ENCODE data around the gene GINS2. TPM values are rescaled to one million over a fixed set of nuclear protein-coding genes. Genes with fewer than 3 reads are reported as not detected.

The GINS2 gene
- total RNA-seq, 2 donors from 2014 or later: 0.86 to 1.5 TPM

GRCh38 chr16:85678821-85679220 lies 9.9 kb downstream of the GINS2 start:
- no peak for ATAC-seq
- Mint-ChIP-seq H3K27me3 (no peaks in the 10 kb centered on the region), H3K4me1 (peaks cover 21% of the 10 kb centered on the region), H3K4me3 (no peak overlapping the region), H3K36me3 (ENCODE audit: low read depth) (peaks cover 12% of the 10 kb centered on the region), H3K27ac (no peak overlapping the region)
- H3K9me3 ChIP-seq (ENCODE audit: control insufficient read depth, low read length, poor library complexity, severe bottlenecking): no peaks in the 10 kb centered on the region
- no peak for DNase-seq

GRCh38 chr16:85678016-85678415 lies 10.7 kb downstream of the GINS2 start:
- H3K4me3 Mint-ChIP-seq: no peak overlapping the region
- no peak overlapping the region for H3K27ac Mint-ChIP-seq
- no peaks in the 10 kb centered on the region for H3K27me3 Mint-ChIP-seq
- H3K9me3 ChIP-seq (ENCODE audit: control insufficient read depth, low read length, poor library complexity, severe bottlenecking): no peaks in the 10 kb centered on the region
- H3K36me3 Mint-ChIP-seq (ENCODE audit: low read depth): peaks cover 5% of the 10 kb centered on the region
- DNase-seq: no peak
- ATAC-seq: no peak
- H3K4me1 Mint-ChIP-seq: peaks cover 15% of the 10 kb centered on the region

GRCh38 chr16:85677383-85677967 lies 11.3 kb downstream of the GINS2 start:
- Mint-ChIP-seq H3K27ac (no peak overlapping the region), H3K36me3 (ENCODE audit: low read depth) (peaks cover 5% of the 10 kb centered on the region), H3K4me3 (no peak overlapping the region), H3K27me3 (no peaks in the 10 kb centered on the region), H3K4me1 (peaks cover 15% of the 10 kb centered on the region)
- H3K9me3 ChIP-seq (ENCODE audit: control insufficient read depth, low read length, poor library complexity, severe bottlenecking): no peaks in the 10 kb centered on the region
- no peak for ATAC-seq
- no peak for DNase-seq

- no peaks in the 10 kb centered on the region for H3K27me3 Mint-ChIP-seq
- H3K27ac Mint-ChIP-seq: no peak overlapping the region
- peaks cover 15% of the 10 kb centered on the region for H3K4me1 Mint-ChIP-seq
- no peaks in the 10 kb centered on the region for H3K9me3 ChIP-seq (ENCODE audit: control insufficient read depth, low read length, poor library complexity, severe bottlenecking)
- no peak overlapping the region for H3K4me3 Mint-ChIP-seq
- ATAC-seq: no peak
- no peak for DNase-seq
- H3K36me3 Mint-ChIP-seq (ENCODE audit: low read depth): peaks cover 5% of the 10 kb centered on the region
Measured at GRCh38 chr16:85676466-85676865, 12.3 kb downstream of the GINS2 start.

GRCh38 chr16:85675251-85675874 lies 13.4 kb downstream of the GINS2 start:
- H3K9me3 ChIP-seq (ENCODE audit: control insufficient read depth, low read length, poor library complexity, severe bottlenecking): no peaks in the 10 kb centered on the region
- H3K36me3 Mint-ChIP-seq (ENCODE audit: low read depth): peaks cover under 1% of the 10 kb centered on the region
- peak overlapping the region; percentile 69 for H3K27ac Mint-ChIP-seq
- ATAC-seq (no peak), DNase-seq (no peak)
- peaks cover 9% of the 10 kb centered on the region for H3K4me1 Mint-ChIP-seq
- H3K4me3 Mint-ChIP-seq: no peak overlapping the region
- H3K27me3 Mint-ChIP-seq: no peaks in the 10 kb centered on the region

- H3K27ac Mint-ChIP-seq: peak overlapping the region; percentile 69
- H3K4me3 Mint-ChIP-seq: no peak overlapping the region
- peaks cover 6% of the 10 kb centered on the region for H3K4me1 Mint-ChIP-seq
- peaks cover 1% of the 10 kb centered on the region for H3K36me3 Mint-ChIP-seq (ENCODE audit: low read depth)
- H3K9me3 ChIP-seq (ENCODE audit: control insufficient read depth, low read length, poor library complexity, severe bottlenecking): no peaks in the 10 kb centered on the region
- ATAC-seq (no peak), DNase-seq (no peak)
- no peaks in the 10 kb centered on the region for H3K27me3 Mint-ChIP-seq
Measured at GRCh38 chr16:85674828-85675227, 13.9 kb downstream of the GINS2 start.

- no peak overlapping the region for H3K4me3 Mint-ChIP-seq
- H3K36me3 Mint-ChIP-seq (ENCODE audit: low read depth): peaks cover 5% of the 10 kb centered on the region
- no peaks in the 10 kb centered on the region for H3K9me3 ChIP-seq (ENCODE audit: control insufficient read depth, low read length, poor library complexity, severe bottlenecking)
- peaks cover 3% of the 10 kb centered on the region for H3K4me1 Mint-ChIP-seq
- no peaks in the 10 kb centered on the region for H3K27me3 Mint-ChIP-seq
- peak overlapping the region; percentile 69 for H3K27ac Mint-ChIP-seq
- ATAC-seq: no peak
- no peak for DNase-seq
Measured at GRCh38 chr16:85674418-85674755, 14.4 kb downstream of the GINS2 start.

- H3K9me3 ChIP-seq (ENCODE audit: control insufficient read depth, low read length, poor library complexity, severe bottlenecking): no peaks in the 10 kb centered on the region
- ATAC-seq: no peak
- no peak overlapping the region for H3K4me3 Mint-ChIP-seq
- peaks cover 5% of the 10 kb centered on the region for H3K36me3 Mint-ChIP-seq (ENCODE audit: low read depth)
- no peak overlapping the region for H3K27ac Mint-ChIP-seq
- H3K4me1 Mint-ChIP-seq: peaks cover 3% of the 10 kb centered on the region
- no peaks in the 10 kb centered on the region for H3K27me3 Mint-ChIP-seq
- no peak for DNase-seq
Measured at GRCh38 chr16:85673529-85674417, 15.0 kb downstream of the GINS2 start.

GRCh38 chr16:85670840-85671239 lies 17.9 kb downstream of the GINS2 start:
- peaks cover 5% of the 10 kb centered on the region for H3K36me3 Mint-ChIP-seq (ENCODE audit: low read depth)
- no peak overlapping the region for H3K27ac Mint-ChIP-seq
- H3K4me3 Mint-ChIP-seq: no peak overlapping the region
- ATAC-seq (no peak), DNase-seq (no peak)
- no peaks in the 10 kb centered on the region for H3K27me3 Mint-ChIP-seq
- H3K4me1 Mint-ChIP-seq: peaks cover 3% of the 10 kb centered on the region
- no peaks in the 10 kb centered on the region for H3K9me3 ChIP-seq (ENCODE audit: control insufficient read depth, low read length, poor library complexity, severe bottlenecking)

GRCh38 chr16:85668676-85669424 lies 19.9 kb downstream of the GINS2 start:
- Mint-ChIP-seq H3K27ac (no peak overlapping the region), H3K4me3 (no peak overlapping the region), H3K4me1 (no peaks in the 10 kb centered on the region), H3K27me3 (no peaks in the 10 kb centered on the region), H3K36me3 (ENCODE audit: low read depth) (peaks cover 5% of the 10 kb centered on the region)
- no peak for ATAC-seq
- no peak for DNase-seq
- no peaks in the 10 kb centered on the region for H3K9me3 ChIP-seq (ENCODE audit: control insufficient read depth, low read length, poor library complexity, severe bottlenecking)

GRCh38 chr16:85667841-85668413 lies 20.8 kb downstream of the GINS2 start:
- no peak overlapping the region for H3K4me3 Mint-ChIP-seq
- ATAC-seq (no peak), DNase-seq (no peak)
- H3K9me3 ChIP-seq (ENCODE audit: control insufficient read depth, low read length, poor library complexity, severe bottlenecking): no peaks in the 10 kb centered on the region
- H3K27ac Mint-ChIP-seq: no peak overlapping the region
- no peaks in the 10 kb centered on the region for H3K27me3 Mint-ChIP-seq
- H3K36me3 Mint-ChIP-seq (ENCODE audit: low read depth): peaks cover 5% of the 10 kb centered on the region
- H3K4me1 Mint-ChIP-seq: no peaks in the 10 kb centered on the region

- H3K27me3 Mint-ChIP-seq: no peaks in the 10 kb centered on the region
- no peak overlapping the region for H3K4me3 Mint-ChIP-seq
- no peaks in the 10 kb centered on the region for H3K4me1 Mint-ChIP-seq
- no peak overlapping the region for H3K27ac Mint-ChIP-seq
- H3K9me3 ChIP-seq (ENCODE audit: control insufficient read depth, low read length, poor library complexity, severe bottlenecking): no peaks in the 10 kb centered on the region
- ATAC-seq (no peak), DNase-seq (no peak)
- H3K36me3 Mint-ChIP-seq (ENCODE audit: low read depth): peaks cover 5% of the 10 kb centered on the region
Measured at GRCh38 chr16:85667261-85667660, 21.5 kb downstream of the GINS2 start.

GRCh38 chr16:85665929-85666328 lies 22.8 kb downstream of the GINS2 start:
- no peak for DNase-seq
- H3K36me3 Mint-ChIP-seq (ENCODE audit: low read depth): peaks cover 5% of the 10 kb centered on the region
- ATAC-seq: no peak

More at GRCh38 chr16:85665929-85666328, 22.8 kb downstream of the GINS2 start:
- Mint-ChIP-seq H3K4me1 (no peaks in the 10 kb centered on the region), H3K27ac (peak overlapping the region; percentile 68), H3K27me3 (no peaks in the 10 kb centered on the region), H3K4me3 (no peak overlapping the region)
- no peaks in the 10 kb centered on the region for H3K9me3 ChIP-seq (ENCODE audit: control insufficient read depth, low read length, poor library complexity, severe bottlenecking)

Measured in T-helper 17 cell (primary cell).